ENCODE measurements around the gene CFAP299.

- TF ChIP-seq POLR2AphosphoS5 (IDR thresholded peaks at IDR 0.05) (no peak), CTCF (IDR thresholded peaks at IDR 0.05) (no peak)
Measured at GRCh38 chr4:80371046-80371445, 35.5 kb downstream of the CFAP299 start.
